ENCODE results near the gene NOCT.
"Not testable (repeated sequence)": the region's sequence is repeated elsewhere in the genome, so short reads cannot be mapped to it uniquely, and the experiment has no call there.

NOCT gene

GRCh38 chr4:139015269-139015947 lies at the start of gene NOCT:
TSS of gene NOCT (plus strand) at chr4:139015781. CDS start at chr4:139015982, 201 bp downstream.
- DNase-seq, result peak; percentile 46

- DNase-seq, result no peak
These were observed 48.3 kb upstream of the NOCT start for GRCh38 chr4:138967313-138967712.

- DNase-seq, result no peak
These were observed 42.4 kb upstream of the NOCT start for GRCh38 chr4:138972956-138973801.

DNA sequence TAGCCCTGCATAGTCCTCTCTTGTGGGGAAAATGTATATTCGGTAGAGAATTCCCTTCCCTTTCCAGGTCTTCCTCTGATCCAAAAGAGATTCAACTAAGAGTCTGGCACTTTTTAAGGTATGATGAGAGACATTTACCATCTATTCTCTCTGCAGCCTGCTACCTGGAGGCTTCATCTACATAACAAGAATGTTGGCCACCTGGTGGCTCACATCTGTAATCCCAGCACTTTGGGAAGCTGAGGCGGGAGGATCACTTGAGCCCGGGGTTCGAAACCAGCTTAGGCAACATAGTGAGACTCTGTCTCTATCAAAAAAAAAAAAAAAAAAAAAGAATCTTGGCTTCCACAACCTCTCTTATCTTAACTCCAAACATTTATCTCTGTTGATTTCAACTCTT lies 40.4 kb upstream of the NOCT start:
- DNase-seq, result no peak

GRCh38 chr4:138976526-138976925 lies 39.1 kb upstream of the NOCT start:
- no peak for DNase-seq

GRCh38 chr4:138977524-138977923 lies 38.1 kb upstream of the NOCT start:
- DNase-seq, result no peak

DNA sequence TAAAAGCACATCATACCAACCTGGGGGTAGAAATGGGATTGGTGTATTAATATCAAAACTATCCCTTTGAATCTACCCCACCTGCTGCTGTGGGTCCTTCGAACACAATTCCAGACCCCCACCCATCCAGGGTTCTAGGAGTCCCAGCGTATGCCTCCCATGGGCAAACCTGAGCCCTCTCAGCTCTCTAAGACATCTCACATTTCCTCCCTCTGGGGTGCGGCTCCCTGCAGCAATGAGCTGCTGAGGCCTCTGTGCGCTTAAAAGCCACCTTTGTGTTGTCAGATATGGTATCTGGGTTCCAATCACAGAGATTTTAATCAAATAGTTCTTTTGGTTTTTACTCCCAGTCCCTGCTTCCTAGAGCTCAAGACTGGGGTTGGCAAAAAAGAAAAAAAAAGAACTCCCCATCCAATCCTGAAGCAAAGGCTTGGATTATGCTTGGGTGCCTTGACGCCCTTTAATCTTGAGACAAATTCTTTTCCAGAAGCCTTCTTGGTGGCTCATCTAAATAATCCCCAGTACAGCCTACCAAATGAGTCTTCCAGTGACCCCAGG lies 37.5 kb upstream of the NOCT start:
- no peak for DNase-seq

- DNase-seq, result no peak
These were observed 37.0 kb upstream of the NOCT start for GRCh38 chr4:138978600-138978999.

DNA sequence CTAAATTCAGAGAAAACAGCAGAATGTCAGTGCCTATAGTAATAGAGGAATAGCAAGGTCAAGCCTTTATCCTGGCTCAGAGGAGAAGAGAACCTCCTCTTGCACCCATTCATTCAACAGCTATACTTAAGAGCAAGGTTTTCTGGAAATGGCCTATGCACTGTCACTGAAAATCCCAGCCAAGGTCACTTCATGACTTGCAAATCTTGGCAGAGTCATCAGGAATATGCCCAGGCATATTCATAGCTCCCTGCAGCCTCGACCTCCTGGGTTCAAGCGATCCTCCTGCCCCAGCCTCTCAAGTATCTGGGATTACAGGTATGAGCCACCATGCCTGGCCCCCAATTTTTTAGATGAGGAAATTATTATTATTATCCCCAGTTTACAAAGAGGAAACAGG lies 35.8 kb upstream of the NOCT start:
- DNase-seq, result no peak

- DNase-seq, result no peak
These were observed 33.6 kb upstream of the NOCT start for GRCh38 chr4:138981930-138982390.

DNA sequence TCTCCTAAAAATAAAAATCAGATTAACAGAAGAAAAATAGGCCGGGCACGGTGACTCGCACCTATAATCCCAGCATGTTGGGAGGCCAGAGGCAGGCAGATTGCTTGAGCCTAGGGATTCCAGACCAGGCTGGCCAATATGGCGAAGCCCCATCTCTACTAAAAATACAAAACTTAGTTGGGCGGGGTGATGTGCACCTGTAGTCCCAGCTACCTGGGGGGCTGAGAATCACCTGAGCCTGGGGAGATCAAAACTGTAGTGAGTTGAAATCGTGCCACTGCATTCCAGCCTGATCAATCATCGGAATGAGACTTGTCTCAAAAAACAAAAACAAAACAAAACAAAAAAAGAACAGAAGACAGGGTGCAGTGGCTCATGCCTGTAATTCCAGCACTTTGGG lies 32.8 kb upstream of the NOCT start:
- DNase-seq, result no peak

DNA sequence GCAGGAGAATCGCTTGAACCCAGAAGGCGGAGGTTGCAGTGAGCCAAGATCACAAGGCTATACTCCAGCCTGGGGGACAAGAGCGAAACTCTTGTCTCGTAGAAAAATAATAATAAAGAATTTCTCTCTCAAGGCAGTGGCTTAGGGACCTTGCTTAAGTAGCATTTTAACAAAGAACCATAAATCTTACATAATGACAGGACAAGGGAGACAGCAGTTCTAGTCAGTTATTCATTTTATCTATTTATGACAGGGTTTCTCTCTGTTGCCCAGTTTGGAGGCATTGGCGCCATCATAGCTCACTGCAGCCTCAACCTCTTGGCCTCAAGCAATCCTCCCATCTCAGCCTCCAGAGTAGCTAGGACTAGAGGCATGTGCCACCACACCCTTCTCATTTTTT lies 31.9 kb upstream of the NOCT start:
- no peak for DNase-seq

- DNase-seq, result no peak
These were observed 30.9 kb upstream of the NOCT start for GRCh38 chr4:138984647-138985046.

DNA sequence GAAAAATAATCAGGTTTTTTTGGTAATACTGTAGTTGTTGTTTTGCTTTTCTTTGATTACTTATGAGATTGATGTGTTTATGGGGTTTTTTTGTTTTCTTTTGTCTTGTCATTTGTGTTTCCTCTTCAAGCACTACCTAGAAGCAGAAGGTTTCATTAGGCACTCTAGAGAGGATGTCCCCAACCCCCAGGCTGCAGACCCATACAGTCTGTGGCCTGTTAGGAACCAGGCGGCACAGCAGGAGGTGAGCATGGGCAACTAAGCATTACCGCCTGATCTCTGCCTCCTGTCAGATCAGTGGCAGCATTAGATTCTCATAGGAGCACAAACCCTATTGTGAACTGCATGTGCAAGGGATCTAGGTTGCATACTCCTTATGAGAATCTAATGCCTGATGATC lies 22.9 kb upstream of the NOCT start:
- DNase-seq, result no peak

DNA sequence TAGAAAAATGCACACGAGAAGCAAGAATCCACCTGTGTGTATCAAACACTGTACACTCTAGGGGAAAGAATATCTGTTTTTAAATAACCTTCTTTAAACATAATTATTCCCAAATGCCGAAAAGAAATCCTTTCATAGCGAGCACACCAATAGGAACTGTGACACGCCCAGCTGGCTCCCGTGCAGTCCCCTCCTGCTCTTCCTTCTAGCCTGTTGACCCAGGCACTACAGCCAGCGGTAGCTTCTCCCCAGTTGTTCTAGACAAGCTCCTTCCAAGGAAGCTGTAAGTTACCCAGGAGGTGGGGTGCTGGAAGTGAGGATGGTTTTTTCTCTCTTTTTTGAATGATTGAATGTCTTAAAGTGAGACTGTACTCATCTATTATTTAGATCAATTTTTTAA lies 19.5 kb upstream of the NOCT start:
- no peak for DNase-seq

- no peak for DNase-seq
These were observed 15.9 kb upstream of the NOCT start for GRCh38 chr4:138999666-139000065.

DNA sequence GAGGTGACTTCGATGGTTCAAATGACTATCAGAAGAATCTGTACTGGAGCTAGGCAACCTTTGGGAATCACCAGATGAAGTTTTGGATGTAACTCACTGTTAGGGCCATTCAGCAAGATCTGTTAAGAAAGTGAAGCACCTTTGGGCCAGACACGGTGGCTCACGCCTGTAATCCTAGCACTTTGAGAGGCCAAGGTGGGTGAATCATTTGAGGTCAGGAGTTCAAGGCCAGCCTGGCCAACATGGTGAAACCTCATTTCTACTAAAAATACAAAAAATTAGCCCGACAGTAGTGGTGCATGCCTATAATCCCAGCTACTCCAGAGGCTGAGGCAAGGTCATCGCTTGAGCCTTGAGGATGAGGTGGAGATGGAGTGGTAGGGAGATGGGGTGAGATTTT lies 15.4 kb upstream of the NOCT start:
- not testable (repeated sequence) for DNase-seq

- DNase-seq, result not testable (repeated sequence)
These were observed 14.2 kb upstream of the NOCT start for GRCh38 chr4:139001430-139001829.

DNA sequence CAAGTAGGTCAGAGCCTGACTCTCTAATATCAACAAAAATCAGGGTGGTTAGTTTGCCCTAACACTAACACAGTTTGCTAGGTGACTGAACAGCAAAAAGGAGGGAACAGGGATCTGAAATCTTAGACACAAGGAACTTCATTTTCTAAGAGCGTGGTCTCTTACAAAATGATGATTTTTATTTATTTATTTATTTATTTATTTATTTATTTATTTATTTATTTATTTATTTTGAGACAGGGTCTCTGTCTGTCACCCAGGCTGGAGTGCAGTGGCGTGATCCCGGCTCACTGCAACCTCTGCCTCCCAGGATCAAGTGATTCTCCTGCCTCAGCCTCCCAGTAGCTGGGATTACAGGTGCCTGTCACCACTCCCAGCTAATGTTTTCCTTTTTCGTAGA lies 11.9 kb upstream of the NOCT start:
- DNase-seq, result not testable (repeated sequence)

- DNase-seq, result no peak
These were observed 9.8 kb upstream of the NOCT start for GRCh38 chr4:139005774-139006173.

- DNase-seq, result no peak
These were observed 7.9 kb upstream of the NOCT start for GRCh38 chr4:139007640-139008039.

GRCh38 chr4:139008278-139008677 lies 7.3 kb upstream of the NOCT start:
- not testable (repeated sequence) for DNase-seq

GRCh38 chr4:139009702-139010101 lies 5.9 kb upstream of the NOCT start:
- no peak for DNase-seq
